Activated CD8-positive, alpha-beta T cell treated with anti-CD3 and anti-CD28 coated beads for 36 hours (primary cell): ENCODE measurements around the gene UIMC1. TPM values are rescaled to one million over a fixed set of nuclear protein-coding genes. Genes with fewer than 3 reads are reported as not detected.

Experiments used
- ATAC-seq: fragments of 200-7000 bp; cut with Tn5 transposase; one replicate; pipeline ENCODE4 v1.10.0; 2021; ENCODE audit warnings: mild to moderate bottlenecking, moderate library complexity
- CTCF ChIA-PET: fragments of 350-600 bp; sonication (Branson Sonifier 250); formaldehyde crosslinking; loops from one replicate; lab custom pipeline; 2021; ENCODE audit warnings: antibody characterized with exemption; lab: Charles Lee
- POLR2A ChIA-PET: fragments of 350-600 bp; sonication (Branson Sonifier 250); formaldehyde crosslinking; loops from one replicate; lab custom pipeline; 2021; ENCODE audit warnings: antibody characterized with exemption; lab: Charles Lee
- DNase-seq: peaks from one replicate; pipeline ENCODE4 v3.0.0-alpha.2; 2020
- H3K27ac Mint-ChIP-seq: one replicate; pipeline ENCODE4 v1.8.0; 2021; ENCODE audit warnings: mild to moderate bottlenecking, mixed read lengths
- H3K27me3 Mint-ChIP-seq: one replicate; pipeline ENCODE4 v1.8.0; 2021; ENCODE audit warnings: mixed read lengths
- H3K36me3 Mint-ChIP-seq: one replicate; pipeline ENCODE4 v1.8.0; 2021; ENCODE audit warnings: low read depth, mixed read lengths
- H3K4me1 Mint-ChIP-seq: one replicate; pipeline ENCODE4 v1.8.0; 2021; ENCODE audit warnings: low read depth, mixed read lengths
- H3K4me3 Mint-ChIP-seq: one replicate; pipeline ENCODE4 v1.8.0; 2021; ENCODE audit warnings: mild to moderate bottlenecking, moderate library complexity, mixed read lengths
- H3K9me3 Mint-ChIP-seq: one replicate; pipeline ENCODE4 v1.8.0; 2021; ENCODE audit warnings: mixed read lengths
- intact Hi-C: fragments of 100-400 bp; cut with micrococcal nuclease; formaldehyde crosslinking; loops from one replicate; pipeline ENCODE4 v1.10.0; 2022
- total RNA-seq, 2 experiments: library from RNA; stranded (reverse); gene quantifications; one replicate each; pipeline ENCODE4 v1.2.3, GENCODE V29; 2021
- TF ChIP-seq, protein P1 (sequence below): fragments of 200-600 bp; IDR thresholded peaks from one replicate; pipeline ENCODE4 v1.8.0; 2022; ENCODE audit warnings: antibody characterized with exemption, mild to moderate bottlenecking

UIMC1 gene
- total RNA-seq, 2 experiments from 2014 or later = 54.1 to 57.0 TPM

DNA sequence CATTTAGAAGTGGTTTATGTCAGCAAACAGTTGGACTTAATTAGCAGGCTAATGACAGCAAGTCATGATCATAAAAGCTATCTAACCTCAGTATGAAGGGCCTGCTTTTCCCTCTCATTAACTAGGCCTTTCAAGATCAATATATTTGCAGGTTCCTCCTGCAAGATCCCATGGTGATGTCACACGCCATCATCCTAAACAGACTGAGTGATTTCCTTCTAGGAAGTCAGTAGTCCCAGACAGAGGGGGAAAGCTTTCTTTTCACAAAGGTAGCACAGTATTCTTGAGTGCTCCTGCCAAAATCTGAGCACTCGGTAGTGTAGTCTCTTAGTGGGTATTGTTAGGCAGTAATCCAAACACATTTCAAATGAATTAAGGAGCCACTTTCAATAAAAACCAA is 52.5 kb downstream of the UIMC1 start:
- ATAC-seq = no peak
- CTCF ChIA-PET = no interaction called here
- POLR2A ChIA-PET = no interaction called here
- intact Hi-C loops = no loop called here
- no peak for DNase-seq
- H3K27ac Mint-ChIP-seq = no peak overlapping the region
- no peaks in the 10 kb centered on the region for H3K4me1 Mint-ChIP-seq
- no peaks in the 10 kb centered on the region for H3K9me3 Mint-ChIP-seq
- no peaks in the 10 kb centered on the region for H3K27me3 Mint-ChIP-seq
- H3K36me3 Mint-ChIP-seq = peaks cover 26% of the 10 kb centered on the region
- no peak overlapping the region for H3K4me3 Mint-ChIP-seq
- TF ChIP-seq, protein P1, sequence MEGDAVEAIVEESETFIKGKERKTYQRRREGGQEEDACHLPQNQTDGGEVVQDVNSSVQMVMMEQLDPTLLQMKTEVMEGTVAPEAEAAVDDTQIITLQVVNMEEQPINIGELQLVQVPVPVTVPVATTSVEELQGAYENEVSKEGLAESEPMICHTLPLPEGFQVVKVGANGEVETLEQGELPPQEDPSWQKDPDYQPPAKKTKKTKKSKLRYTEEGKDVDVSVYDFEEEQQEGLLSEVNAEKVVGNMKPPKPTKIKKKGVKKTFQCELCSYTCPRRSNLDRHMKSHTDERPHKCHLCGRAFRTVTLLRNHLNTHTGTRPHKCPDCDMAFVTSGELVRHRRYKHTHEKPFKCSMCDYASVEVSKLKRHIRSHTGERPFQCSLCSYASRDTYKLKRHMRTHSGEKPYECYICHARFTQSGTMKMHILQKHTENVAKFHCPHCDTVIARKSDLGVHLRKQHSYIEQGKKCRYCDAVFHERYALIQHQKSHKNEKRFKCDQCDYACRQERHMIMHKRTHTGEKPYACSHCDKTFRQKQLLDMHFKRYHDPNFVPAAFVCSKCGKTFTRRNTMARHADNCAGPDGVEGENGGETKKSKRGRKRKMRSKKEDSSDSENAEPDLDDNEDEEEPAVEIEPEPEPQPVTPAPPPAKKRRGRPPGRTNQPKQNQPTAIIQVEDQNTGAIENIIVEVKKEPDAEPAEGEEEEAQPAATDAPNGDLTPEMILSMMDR = no peak

DNA sequence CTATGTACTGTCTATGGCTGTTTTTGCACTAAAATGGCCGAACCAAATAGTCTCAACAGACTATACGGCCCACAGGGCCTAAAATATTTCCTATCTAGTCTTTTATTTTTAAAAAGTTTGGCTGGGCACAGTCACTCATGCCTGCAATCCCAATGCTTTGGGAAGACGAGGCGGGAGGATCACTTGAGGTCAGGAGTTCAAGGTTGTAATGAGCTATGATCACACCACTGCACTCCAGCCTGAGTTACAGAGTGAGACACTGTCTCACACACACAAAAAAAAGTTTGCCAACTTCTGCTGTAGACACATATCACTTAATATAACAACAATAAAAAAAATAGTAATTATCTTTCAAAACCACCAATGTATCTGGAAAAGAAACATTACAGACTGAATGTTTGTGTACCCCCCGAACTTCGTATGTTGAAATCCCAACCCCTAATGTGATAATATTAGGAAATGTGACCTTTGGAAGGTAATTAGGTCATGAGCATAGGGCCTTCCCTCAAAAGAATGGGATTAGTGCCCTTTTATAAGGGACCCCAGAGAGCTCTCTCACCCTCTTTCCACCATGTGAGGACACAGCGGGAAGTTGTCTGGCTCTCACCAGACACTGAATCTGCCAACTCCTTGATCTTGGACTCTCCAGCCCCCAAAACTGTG is 53.9 kb downstream of the UIMC1 start:
- H3K9me3 Mint-ChIP-seq = no peaks in the 10 kb centered on the region
- peak overlapping the region; percentile 20 for H3K27ac Mint-ChIP-seq
- TF ChIP-seq, protein P1 = no peak
- CTCF ChIA-PET = interaction anchor here (1.6 kb wide), 1 partner anchor 292 kb away, joined by 7 read pairs; no protein-coding TSS in a partner anchor
- intact Hi-C loops = no loop called here
- H3K4me3 Mint-ChIP-seq = no peak overlapping the region
- no peak for ATAC-seq
- no peaks in the 10 kb centered on the region for H3K4me1 Mint-ChIP-seq
- peaks cover 34% of the 10 kb centered on the region for H3K36me3 Mint-ChIP-seq
- DNase-seq = no peak
- no peaks in the 10 kb centered on the region for H3K27me3 Mint-ChIP-seq
- POLR2A ChIA-PET = no interaction called here

DNA sequence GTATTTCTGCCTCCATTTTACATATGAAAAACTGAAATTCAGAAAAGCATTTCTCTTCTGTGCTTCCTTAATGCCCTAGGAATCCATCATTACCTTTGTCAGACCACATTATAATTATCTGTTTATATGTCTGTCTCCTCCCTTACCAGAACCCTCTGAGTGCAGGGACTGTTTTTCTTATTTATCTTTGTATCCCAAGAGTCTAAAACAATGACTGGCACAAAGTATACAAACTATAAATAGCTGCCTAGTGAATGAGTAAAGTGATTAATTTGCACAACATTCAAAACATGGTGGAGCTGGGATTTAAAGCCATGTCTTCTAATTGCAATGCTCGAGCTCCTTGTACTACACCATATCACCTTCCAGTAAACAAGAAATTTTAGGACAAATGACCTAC is 58.1 kb downstream of the UIMC1 start:
- TF ChIP-seq, protein P1 = no peak
- H3K27me3 Mint-ChIP-seq = no peaks in the 10 kb centered on the region
- intact Hi-C loops = no loop called here
- DNase-seq (no peak), ATAC-seq (no peak)
- no peaks in the 10 kb centered on the region for H3K9me3 Mint-ChIP-seq
- ChIA-PET CTCF (interaction anchor here (0.8 to 1.5 kb wide), 2 partner anchors 10 to 165 kb away, joined by 3 to 6 read pairs; no protein-coding TSS in a partner anchor), POLR2A (no interaction called here)
- H3K4me3 Mint-ChIP-seq = no peak overlapping the region
- peaks cover 6% of the 10 kb centered on the region for H3K4me1 Mint-ChIP-seq
- peaks cover 29% of the 10 kb centered on the region for H3K36me3 Mint-ChIP-seq
- H3K27ac Mint-ChIP-seq = no peak overlapping the region

DNA sequence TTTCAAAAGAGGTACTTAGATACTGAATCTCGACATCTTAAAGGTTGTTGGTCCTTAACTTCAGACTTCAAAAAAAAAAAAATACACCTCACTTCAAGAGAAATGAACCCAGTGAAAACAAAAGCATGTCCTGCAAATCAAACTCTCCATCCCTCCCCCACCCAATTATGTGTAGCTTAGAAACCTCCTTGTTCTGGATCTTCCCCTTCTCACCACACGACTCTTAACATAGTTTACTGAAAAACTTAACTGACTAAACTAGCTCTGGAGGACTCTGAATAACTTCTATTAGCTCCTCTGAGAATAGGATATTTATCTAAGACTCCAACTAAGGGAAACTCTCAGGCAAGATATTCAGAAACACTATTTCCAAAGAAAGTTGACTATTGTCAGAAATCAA is 58.7 kb downstream of the UIMC1 start:
- Mint-ChIP-seq H3K9me3 (no peaks in the 10 kb centered on the region), H3K27me3 (no peaks in the 10 kb centered on the region), H3K4me1 (peaks cover 6% of the 10 kb centered on the region), H3K4me3 (no peak overlapping the region), H3K27ac (no peak overlapping the region), H3K36me3 (peaks cover 32% of the 10 kb centered on the region)
- intact Hi-C loops = no loop called here
- no peak for DNase-seq
- CTCF ChIA-PET = interaction anchor here (0.8 to 1.5 kb wide), 2 partner anchors 11 to 166 kb away, joined by 3 to 6 read pairs; no protein-coding TSS in a partner anchor
- POLR2A ChIA-PET = no interaction called here
- ATAC-seq = no peak
- TF ChIP-seq, protein P1 = no peak

DNA sequence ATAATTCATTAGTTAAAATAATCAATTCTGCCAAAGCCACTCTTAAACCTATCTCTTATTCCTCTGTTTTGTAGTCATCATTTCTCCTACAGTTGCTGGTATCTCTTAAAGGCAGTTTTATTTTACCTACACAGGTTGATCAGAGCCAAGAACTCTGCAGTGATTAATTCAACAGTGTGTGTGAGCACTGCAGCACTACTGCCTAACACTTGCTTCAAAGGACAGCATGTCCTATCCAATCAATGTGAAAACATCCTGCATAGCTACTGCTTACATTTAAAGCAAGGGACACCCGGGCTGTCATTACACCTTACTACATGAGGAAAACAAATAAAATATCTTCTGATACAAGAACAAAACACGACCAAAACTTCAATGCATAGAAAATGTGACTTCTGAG is 62.3 kb downstream of the UIMC1 start:
- ChIA-PET POLR2A (no interaction called here), CTCF (interaction anchor here (1.5 kb wide), 1 partner anchor 284 kb away, joined by 4 read pairs; no protein-coding TSS in a partner anchor)
- ATAC-seq = no peak
- peak overlapping the region; percentile 14 for H3K27ac Mint-ChIP-seq
- peaks cover 6% of the 10 kb centered on the region for H3K4me1 Mint-ChIP-seq
- no peak for DNase-seq
- peaks cover 32% of the 10 kb centered on the region for H3K36me3 Mint-ChIP-seq
- no peak overlapping the region for H3K4me3 Mint-ChIP-seq
- intact Hi-C loops = no loop called here
- TF ChIP-seq, protein P1 = no peak
- no peaks in the 10 kb centered on the region for H3K27me3 Mint-ChIP-seq
- H3K9me3 Mint-ChIP-seq = no peaks in the 10 kb centered on the region
